GM12873 (cell line): ENCODE measurements around the gene RPTOR.

Experiments used
- TF ChIP-seq, protein P1 (sequence below): IDR thresholded peaks from 2 replicates; pipeline ENCODE4 v1.5.1; 2012; ENCODE audit warnings: low read depth, mild to moderate bottlenecking, moderate library complexity, low read length, control low read depth; ENCODE audit not compliant: insufficient read depth; ENCODE audit errors: missing control alignments

RPTOR gene

DNA sequence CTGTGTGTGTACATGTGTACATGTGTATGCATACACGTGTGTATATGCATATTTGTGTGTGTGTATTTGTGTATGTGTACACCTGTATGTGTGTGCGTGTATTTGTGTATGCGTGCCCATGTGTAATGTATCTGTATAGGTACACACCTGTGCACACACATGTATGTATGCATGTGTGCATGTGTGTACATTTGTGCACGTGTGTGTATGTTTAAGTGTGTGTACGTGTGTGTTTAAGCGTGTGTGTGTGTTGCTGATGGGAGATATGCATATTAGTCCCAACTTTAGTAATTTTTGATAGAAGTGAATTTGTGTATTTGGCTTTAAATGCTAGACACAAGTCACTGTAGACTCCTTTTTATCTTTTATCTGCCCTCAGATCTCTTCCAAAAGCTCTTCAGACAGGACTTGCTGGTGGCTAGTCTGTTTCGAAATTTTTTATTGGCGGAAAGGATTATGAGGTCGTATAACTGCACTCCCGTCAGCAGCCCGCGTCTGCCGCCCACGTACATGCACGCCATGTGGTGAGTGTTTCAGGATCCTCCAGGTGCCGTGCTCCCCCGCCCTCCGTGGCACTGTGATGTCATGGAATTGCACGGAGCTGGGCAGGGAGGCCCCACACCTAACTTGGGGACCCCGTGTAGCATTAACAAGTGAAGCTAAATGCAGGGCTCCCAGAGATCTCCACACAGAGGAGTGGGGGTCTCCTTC, 278.2 kb downstream of the RPTOR start:
- TF ChIP-seq, protein P1, sequence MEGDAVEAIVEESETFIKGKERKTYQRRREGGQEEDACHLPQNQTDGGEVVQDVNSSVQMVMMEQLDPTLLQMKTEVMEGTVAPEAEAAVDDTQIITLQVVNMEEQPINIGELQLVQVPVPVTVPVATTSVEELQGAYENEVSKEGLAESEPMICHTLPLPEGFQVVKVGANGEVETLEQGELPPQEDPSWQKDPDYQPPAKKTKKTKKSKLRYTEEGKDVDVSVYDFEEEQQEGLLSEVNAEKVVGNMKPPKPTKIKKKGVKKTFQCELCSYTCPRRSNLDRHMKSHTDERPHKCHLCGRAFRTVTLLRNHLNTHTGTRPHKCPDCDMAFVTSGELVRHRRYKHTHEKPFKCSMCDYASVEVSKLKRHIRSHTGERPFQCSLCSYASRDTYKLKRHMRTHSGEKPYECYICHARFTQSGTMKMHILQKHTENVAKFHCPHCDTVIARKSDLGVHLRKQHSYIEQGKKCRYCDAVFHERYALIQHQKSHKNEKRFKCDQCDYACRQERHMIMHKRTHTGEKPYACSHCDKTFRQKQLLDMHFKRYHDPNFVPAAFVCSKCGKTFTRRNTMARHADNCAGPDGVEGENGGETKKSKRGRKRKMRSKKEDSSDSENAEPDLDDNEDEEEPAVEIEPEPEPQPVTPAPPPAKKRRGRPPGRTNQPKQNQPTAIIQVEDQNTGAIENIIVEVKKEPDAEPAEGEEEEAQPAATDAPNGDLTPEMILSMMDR: no peak

DNA sequence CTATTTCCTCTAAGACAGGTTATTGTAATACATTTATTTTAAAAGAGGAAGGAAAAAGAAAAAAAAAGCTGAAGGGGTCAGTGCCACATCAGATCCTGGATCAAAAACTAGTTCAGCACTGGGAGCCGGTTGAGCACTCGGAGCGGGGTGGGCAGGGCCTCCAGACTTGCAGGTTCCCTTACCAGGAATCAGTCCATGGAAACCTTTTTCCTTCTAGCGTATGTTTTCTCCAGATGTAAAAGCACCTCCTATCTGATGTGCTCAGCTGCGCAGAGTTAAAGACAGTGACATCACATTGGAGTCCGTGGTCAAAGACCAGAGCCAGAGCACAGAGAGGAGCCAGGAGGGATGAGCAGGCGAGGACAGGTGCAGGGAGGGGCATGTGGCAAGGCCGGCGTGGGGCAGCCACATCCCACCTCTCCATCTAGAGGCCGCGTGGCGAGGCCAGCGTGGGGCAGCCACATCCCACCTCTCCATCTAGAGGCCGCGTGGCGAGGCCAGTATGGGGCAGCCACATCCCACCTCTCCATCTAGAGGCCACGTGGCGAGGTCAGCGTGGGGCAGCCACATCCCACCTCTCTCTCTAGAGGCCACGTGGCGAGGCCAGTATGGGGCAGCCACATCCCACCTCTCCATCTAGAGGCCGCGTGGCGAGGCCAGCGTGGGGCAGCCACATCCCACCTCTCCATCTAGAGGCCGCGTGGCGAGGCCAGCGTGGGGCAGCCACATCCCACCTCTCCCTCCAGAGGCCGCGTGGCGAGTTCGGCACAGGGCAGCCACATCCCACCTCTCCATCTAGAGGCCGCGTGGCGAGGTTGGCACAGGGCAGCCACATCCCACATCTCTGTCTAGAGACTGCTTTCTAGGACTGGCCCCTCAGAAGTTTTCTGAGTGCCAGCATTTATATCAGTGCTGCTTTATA, 280.2 kb downstream of the RPTOR start:
- TF ChIP-seq, protein P1: no peak

DNA sequence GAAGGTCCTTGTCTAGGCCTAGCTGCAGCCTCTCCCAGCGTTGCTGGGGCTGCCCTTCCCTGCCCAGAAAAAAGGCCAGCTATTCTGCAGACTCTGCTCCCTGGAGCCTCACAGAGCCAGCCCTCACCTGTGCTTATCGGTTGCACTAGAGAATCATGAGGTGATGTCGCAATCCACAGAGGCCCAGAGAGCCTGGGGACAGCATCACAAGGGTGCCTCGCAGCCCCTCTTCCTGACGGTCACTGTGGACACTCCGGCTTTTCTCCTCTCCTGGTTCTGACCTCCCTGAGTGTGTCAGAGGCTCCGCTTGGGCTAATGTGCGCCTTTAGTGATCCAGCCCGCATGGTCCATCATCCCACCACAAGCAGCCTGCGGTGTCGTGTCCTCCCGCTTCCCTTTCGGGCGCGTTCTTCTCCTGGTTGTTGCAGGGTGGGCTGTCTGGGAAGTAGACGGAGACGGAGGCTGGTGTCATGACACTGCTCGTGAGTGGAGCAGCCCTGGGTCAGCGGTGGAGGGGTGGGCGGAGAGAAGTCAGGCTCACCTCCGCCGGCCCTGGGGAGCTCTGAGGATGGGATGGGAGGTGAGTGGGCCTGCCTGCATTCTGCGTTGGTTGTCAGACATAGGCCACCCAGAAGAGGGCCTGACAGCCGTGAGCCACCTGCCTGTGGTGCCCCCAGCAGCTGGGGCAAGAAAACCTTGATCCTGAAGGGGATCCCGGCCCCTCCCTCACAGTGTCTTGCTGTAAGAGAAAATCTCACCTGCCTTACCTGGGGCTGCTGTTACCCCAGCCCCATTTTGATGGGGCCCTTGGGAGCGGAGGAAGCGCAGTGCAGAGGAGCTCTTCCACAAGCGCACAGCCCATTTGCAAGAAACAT, 281.1 kb downstream of the RPTOR start:
- TF ChIP-seq, protein P1: no peak

DNA sequence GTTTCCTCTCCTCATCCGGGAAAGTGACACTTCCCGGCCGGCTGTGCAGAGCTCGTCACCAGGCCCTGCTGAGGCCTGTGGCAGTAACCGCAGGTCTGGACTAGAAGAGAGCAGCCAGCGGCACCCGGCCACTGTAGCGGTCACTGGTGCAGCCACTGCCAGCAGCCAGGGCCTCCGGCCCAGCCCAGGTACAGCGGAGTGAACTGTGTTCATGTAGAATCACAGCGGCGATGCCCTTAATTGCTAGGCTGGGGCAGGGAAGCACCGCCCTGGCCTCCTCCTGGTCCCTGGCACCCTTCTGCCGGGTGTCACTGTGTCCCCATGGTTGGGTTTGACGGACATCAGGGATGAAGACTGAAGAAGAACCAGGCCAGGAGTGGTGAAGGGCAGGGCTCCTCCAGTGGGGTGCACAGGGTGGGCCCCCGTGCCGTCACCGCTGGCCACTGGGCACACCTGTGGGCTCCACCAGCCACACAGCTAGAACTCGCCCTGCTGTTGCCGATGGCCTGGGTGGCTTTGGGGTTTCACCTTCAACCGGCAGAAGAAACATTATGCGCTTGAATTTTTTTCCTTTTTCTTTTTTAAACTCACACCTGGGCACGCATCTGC, 281.8 kb downstream of the RPTOR start:
- TF ChIP-seq, protein P1: no peak

DNA sequence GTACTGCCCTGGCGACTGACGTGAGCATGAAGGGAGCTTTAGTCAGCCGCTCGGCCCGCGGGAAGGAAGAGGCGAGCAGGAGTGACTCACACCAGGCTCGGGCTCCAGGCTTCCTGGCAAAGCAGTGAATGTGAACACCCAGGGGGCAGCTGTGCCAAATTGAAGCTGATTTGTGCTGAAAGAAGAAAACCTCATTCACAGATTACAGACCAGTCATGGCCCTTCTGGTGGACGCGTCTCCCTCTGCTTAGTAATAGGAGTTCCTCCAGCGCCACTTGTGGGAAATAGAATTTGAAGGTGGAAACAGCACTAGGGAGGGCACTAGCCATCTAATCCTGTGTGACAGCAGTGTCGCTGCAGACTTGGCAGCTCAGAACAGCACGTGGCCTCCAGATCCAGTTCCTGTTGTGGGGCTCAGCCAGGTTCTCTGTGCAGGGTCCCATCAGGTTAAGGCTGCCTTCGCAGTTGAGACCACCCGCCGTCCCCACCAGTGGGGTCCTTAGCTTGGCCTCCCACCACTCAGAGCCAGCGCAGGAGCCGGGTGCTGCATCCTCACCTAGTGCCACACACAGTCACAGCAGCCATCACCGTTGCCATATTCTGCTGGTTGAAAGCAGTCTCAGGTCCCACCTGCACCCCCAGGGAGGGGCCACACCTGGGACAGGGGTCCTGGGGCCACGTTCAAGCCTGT, 282.5 kb downstream of the RPTOR start:
- TF ChIP-seq, protein P1: no peak

DNA sequence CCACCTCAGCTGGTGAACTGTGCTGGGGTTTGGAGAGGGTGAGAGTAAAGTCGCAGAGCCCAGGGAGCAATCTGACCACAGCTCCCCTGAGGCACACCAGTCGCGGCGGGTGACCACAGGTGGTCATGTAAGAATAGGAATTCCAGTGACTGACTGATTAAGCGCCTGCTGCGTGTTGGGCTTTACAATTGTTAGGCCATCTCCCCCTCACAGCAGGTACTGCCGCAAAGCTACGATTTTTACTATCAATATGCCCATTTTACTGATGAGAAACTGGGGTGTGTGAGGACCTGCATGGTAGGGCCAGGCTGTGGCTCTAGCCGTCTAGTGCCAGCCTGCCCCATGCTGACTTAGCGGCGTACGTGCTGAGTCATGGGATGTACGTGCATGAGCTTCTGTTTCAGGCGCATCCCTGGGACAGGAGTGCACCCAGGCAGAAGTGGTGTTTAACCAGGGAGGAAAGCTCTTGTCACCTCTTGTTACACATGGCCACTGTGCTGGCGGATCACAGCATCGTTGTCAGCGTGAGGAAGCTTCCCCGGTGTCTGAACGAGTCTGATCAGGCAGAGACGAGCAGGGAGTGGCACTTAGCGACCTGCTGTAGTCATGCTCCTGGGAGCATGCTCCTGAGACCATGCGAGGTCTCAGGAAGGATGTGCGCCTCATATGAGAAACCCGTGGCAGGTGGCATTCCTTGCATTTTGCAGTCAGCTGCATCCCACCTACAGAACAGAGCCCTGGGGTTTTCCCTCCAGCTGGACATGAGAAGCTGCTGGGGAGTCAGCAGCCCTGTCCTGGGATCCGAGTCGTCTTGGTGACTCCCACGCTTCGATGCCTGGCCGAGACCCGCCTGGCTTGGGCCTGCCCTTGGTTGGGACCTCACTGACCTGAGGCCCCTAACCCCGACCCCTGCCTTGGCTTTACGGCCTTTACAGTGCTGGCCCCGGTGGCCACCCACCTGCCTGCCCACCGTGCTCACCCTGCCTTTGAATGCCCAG, 283.3 kb downstream of the RPTOR start:
- TF ChIP-seq, protein P1: no peak
